ENCODE results near the gene EVC.
"Not testable (repeated sequence)": the region's sequence is repeated elsewhere in the genome, so short reads cannot be mapped to it uniquely, and the experiment has no call there.

The EVC gene

GRCh38 chr4:5839751-5840674 is 129.0 kb downstream of the EVC start:
- Mint-ChIP-seq H3K27ac (no peak overlapping the region), H3K4me1 (ENCODE audit: low read depth) (no peaks in the 10 kb centered on the region), H3K36me3 (ENCODE audit: low read depth) (no peaks in the 10 kb centered on the region), H3K27me3 (ENCODE audit: low read depth) (peaks cover 2% of the 10 kb centered on the region), H3K9me3 (no peaks in the 10 kb centered on the region), H3K4me3 (no peak overlapping the region)
- DNase-seq (ENCODE audit: low spot score) = no peak

- Mint-ChIP-seq H3K4me1 (ENCODE audit: low read depth) (no peaks in the 10 kb centered on the region), H3K4me3 (no peak overlapping the region), H3K27me3 (ENCODE audit: low read depth) (peaks cover 4% of the 10 kb centered on the region), H3K9me3 (no peaks in the 10 kb centered on the region), H3K27ac (no peak overlapping the region), H3K36me3 (ENCODE audit: low read depth) (no peaks in the 10 kb centered on the region)
- DNase-seq (ENCODE audit: low spot score) = no peak
Observed at GRCh38 chr4:5842456-5842855, 131.5 kb downstream of the EVC start.

GRCh38 chr4:5843573-5844530 is 132.9 kb downstream of the EVC start:
- Mint-ChIP-seq H3K9me3 (no peaks in the 10 kb centered on the region), H3K27ac (no peak overlapping the region), H3K27me3 (ENCODE audit: low read depth) (peaks cover 4% of the 10 kb centered on the region), H3K4me1 (ENCODE audit: low read depth) (no peaks in the 10 kb centered on the region), H3K4me3 (no peak overlapping the region), H3K36me3 (ENCODE audit: low read depth) (no peaks in the 10 kb centered on the region)
- no peak for DNase-seq (ENCODE audit: low spot score)

- no peaks in the 10 kb centered on the region for H3K36me3 Mint-ChIP-seq (ENCODE audit: low read depth)
- peaks cover 7% of the 10 kb centered on the region for H3K27me3 Mint-ChIP-seq (ENCODE audit: low read depth)
- no peaks in the 10 kb centered on the region for H3K4me1 Mint-ChIP-seq (ENCODE audit: low read depth)
- no peaks in the 10 kb centered on the region for H3K9me3 Mint-ChIP-seq
- no peak for DNase-seq (ENCODE audit: low spot score)
- H3K4me3 Mint-ChIP-seq = no peak overlapping the region
- no peak overlapping the region for H3K27ac Mint-ChIP-seq
Observed at GRCh38 chr4:5845035-5845905, 134.3 kb downstream of the EVC start.

- Mint-ChIP-seq H3K27me3 (ENCODE audit: low read depth) (peaks cover 8% of the 10 kb centered on the region), H3K36me3 (ENCODE audit: low read depth) (no peaks in the 10 kb centered on the region), H3K27ac (no peak overlapping the region), H3K4me1 (ENCODE audit: low read depth) (no peaks in the 10 kb centered on the region), H3K4me3 (no peak overlapping the region), H3K9me3 (no peaks in the 10 kb centered on the region)
- DNase-seq (ENCODE audit: low spot score) = no peak
Observed at GRCh38 chr4:5851637-5852301, 140.8 kb downstream of the EVC start.

GRCh38 chr4:5852523-5853202 is 141.7 kb downstream of the EVC start:
- Mint-ChIP-seq H3K4me3 (no peak overlapping the region), H3K36me3 (ENCODE audit: low read depth) (no peaks in the 10 kb centered on the region), H3K9me3 (no peaks in the 10 kb centered on the region), H3K4me1 (ENCODE audit: low read depth) (no peaks in the 10 kb centered on the region), H3K27me3 (ENCODE audit: low read depth) (peaks cover 7% of the 10 kb centered on the region), H3K27ac (no peak overlapping the region)
- no peak for DNase-seq (ENCODE audit: low spot score)

DNA sequence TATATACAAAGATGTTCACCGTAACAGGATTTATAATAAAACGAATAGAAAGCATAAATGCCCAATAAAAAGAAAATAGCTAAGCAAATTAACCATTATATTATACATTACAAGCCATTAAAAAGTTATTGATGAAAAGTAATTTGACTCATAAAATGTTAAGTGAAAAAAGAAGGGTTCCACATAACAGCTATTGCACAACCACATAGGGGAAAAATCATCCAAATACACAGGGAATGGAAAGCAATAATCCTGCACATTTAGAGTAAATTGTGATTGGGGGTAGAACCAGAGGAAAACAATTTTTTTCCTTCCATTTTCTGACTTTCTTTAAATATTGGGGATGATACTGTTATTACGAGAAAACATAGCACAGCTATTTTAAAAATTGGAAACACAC is 143.9 kb downstream of the EVC start:
- Mint-ChIP-seq H3K27me3 (ENCODE audit: low read depth) (peaks cover 6% of the 10 kb centered on the region), H3K9me3 (no peaks in the 10 kb centered on the region), H3K36me3 (ENCODE audit: low read depth) (no peaks in the 10 kb centered on the region), H3K4me3 (no peak overlapping the region), H3K27ac (no peak overlapping the region), H3K4me1 (ENCODE audit: low read depth) (no peaks in the 10 kb centered on the region)
- DNase-seq (ENCODE audit: low spot score) = no peak

GRCh38 chr4:5856362-5856761 is 145.4 kb downstream of the EVC start:
- H3K4me1 Mint-ChIP-seq (ENCODE audit: low read depth); H3K4me3 Mint-ChIP-seq; H3K27ac Mint-ChIP-seq; DNase-seq (ENCODE audit: low spot score); H3K27me3 Mint-ChIP-seq (ENCODE audit: low read depth); H3K36me3 Mint-ChIP-seq (ENCODE audit: low read depth); H3K9me3 Mint-ChIP-seq: not testable (repeated sequence)

DNA sequence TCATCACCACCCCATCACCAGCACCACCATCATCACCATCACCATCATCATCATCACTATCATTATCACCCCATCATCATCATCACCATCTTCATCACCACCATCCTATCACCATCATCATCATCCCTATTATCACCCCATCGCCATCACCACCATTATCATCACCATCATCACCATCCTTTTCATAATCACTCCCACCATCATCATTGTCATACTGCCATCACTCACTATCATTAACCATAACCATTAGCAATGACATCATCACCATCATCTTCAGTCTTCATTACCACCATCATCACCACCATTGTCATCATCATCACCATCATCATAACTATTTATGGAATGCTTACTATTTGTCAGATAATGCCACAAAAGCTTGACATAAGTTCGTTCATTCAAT is 146.2 kb downstream of the EVC start:
- H3K27me3 Mint-ChIP-seq (ENCODE audit: low read depth) = no peaks in the 10 kb centered on the region
- no peaks in the 10 kb centered on the region for H3K4me1 Mint-ChIP-seq (ENCODE audit: low read depth)
- no peaks in the 10 kb centered on the region for H3K36me3 Mint-ChIP-seq (ENCODE audit: low read depth)
- no peak for DNase-seq (ENCODE audit: low spot score)
- H3K4me3 Mint-ChIP-seq = no peak overlapping the region
- no peaks in the 10 kb centered on the region for H3K9me3 Mint-ChIP-seq
- no peak overlapping the region for H3K27ac Mint-ChIP-seq

GRCh38 chr4:5858020-5858769 is 147.2 kb downstream of the EVC start:
- no peaks in the 10 kb centered on the region for H3K9me3 Mint-ChIP-seq
- no peaks in the 10 kb centered on the region for H3K36me3 Mint-ChIP-seq (ENCODE audit: low read depth)
- no peak for DNase-seq (ENCODE audit: low spot score)
- peaks cover 1% of the 10 kb centered on the region for H3K4me1 Mint-ChIP-seq (ENCODE audit: low read depth)
- no peaks in the 10 kb centered on the region for H3K27me3 Mint-ChIP-seq (ENCODE audit: low read depth)
- no peak overlapping the region for H3K27ac Mint-ChIP-seq
- no peak overlapping the region for H3K4me3 Mint-ChIP-seq

GRCh38 chr4:5863461-5864113 is 152.6 kb downstream of the EVC start:
- peak; percentile 70 for DNase-seq (ENCODE audit: low spot score)
- Mint-ChIP-seq H3K4me3 (peak overlapping the region; percentile 43), H3K4me1 (ENCODE audit: low read depth) (peaks cover 34% of the 10 kb centered on the region)

More at GRCh38 chr4:5863461-5864113, 152.6 kb downstream of the EVC start:
- peak overlapping the region; percentile 28 for H3K27ac Mint-ChIP-seq
- H3K36me3 Mint-ChIP-seq (ENCODE audit: low read depth) = no peaks in the 10 kb centered on the region
- no peaks in the 10 kb centered on the region for H3K9me3 Mint-ChIP-seq
- H3K27me3 Mint-ChIP-seq (ENCODE audit: low read depth) = peaks cover 5% of the 10 kb centered on the region
